ENCODE results near the gene GTF2IRD1. TPM values are rescaled to one million over a fixed set of nuclear protein-coding genes. Genes with fewer than 3 reads are reported as not detected.
A peak's percentile ranks its signal among the peaks of the same experiment; 100 is the strongest.

GTF2IRD1 gene
- total and polyA plus RNA-seq, 2 of the 13 experiments (the other 11 are each of a cell fraction or from before 2014, with no cell fraction given), result 16.5 to 26.7 TPM

DNA sequence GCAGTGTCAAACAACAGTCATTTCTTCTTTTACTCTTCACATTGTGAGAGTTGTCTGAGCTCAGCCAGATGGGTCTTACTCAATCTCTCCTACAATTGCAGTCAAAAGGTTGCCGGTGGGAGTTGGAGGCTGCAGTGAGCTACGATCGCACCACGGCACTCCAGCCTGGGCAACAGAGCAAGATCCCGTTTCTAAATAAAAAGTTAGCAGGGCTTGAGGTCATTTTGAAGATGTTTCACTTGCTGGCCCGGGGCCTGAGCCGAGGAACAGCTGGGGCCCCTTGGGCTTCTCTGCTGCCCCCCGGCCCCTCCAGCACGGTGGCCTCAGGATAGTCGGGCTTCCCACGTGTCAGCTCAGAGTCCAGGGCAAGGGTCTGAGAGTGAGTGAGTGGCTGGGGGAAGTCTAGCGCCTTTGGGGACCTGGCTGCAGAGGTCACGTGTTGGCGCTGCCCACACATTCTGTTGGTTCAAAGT lies 40.4 kb downstream of the GTF2IRD1 start (continued):
- TF ChIP-seq, protein P1, sequence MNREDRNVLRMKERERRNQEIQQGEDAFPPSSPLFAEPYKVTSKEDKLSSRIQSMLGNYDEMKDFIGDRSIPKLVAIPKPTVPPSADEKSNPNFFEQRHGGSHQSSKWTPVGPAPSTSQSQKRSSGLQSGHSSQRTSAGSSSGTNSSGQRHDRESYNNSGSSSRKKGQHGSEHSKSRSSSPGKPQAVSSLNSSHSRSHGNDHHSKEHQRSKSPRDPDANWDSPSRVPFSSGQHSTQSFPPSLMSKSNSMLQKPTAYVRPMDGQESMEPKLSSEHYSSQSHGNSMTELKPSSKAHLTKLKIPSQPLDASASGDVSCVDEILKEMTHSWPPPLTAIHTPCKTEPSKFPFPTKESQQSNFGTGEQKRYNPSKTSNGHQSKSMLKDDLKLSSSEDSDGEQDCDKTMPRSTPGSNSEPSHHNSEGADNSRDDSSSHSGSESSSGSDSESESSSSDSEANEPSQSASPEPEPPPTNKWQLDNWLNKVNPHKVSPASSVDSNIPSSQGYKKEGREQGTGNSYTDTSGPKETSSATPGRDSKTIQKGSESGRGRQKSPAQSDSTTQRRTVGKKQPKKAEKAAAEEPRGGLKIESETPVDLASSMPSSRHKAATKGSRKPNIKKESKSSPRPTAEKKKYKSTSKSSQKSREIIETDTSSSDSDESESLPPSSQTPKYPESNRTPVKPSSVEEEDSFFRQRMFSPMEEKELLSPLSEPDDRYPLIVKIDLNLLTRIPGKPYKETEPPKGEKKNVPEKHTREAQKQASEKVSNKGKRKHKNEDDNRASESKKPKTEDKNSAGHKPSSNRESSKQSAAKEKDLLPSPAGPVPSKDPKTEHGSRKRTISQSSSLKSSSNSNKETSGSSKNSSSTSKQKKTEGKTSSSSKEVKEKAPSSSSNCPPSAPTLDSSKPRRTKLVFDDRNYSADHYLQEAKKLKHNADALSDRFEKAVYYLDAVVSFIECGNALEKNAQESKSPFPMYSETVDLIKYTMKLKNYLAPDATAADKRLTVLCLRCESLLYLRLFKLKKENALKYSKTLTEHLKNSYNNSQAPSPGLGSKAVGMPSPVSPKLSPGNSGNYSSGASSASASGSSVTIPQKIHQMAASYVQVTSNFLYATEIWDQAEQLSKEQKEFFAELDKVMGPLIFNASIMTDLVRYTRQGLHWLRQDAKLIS (CRISPR knock-in tag; IDR thresholded peaks at IDR 0.05), result no peak
- TF ChIP-seq ZFP41 (CRISPR knock-in tag; IDR thresholded peaks at IDR 0.05; ENCODE audit: borderline replicate concordance) (no peak), EHMT2 (IDR thresholded peaks at IDR 0.05; ENCODE audit: borderline replicate concordance, low read depth, low read length) (no peak), NR2C2 (CRISPR knock-in tag; IDR thresholded peaks at IDR 0.05; ENCODE audit: borderline replicate concordance) (peak; percentile 54; the same call in 1 of the 2 replicates), RBM22 (optimal IDR thresholded peaks at IDR 0.05; ENCODE audit: low read length) (no peak), ZNF263 (CRISPR knock-in tag; IDR thresholded peaks at IDR 0.05) (no peak), NAIF1 (CRISPR knock-in tag; IDR thresholded peaks at IDR 0.05; ENCODE audit: borderline replicate concordance) (no peak), ZNF333 (CRISPR knock-in tag; IDR thresholded peaks at IDR 0.05; ENCODE audit: borderline replicate concordance) (no peak), YEATS4 (CRISPR knock-in tag; IDR thresholded peaks at IDR 0.05; ENCODE audit: borderline replicate concordance) (peak; percentile 75), TRIM24 (CRISPR knock-in tag; IDR thresholded peaks at IDR 0.05) (no peak), ZSCAN22 (CRISPR knock-in tag; IDR thresholded peaks at IDR 0.05) (no peak), AGO1 (IDR thresholded peaks at IDR 0.05; ENCODE audit: low read depth, low read length, poor library complexity, severe bottlenecking) (peak; percentile 44), ZMYM4 (CRISPR knock-in tag; IDR thresholded peaks at IDR 0.05) (0 out of 2 replicates have a peak, but pooled peaks have one; percentile 24), KMT2A (CRISPR knock-in tag; IDR thresholded peaks at IDR 0.05) (peak; percentile 24; the same call in 1 of the 2 replicates), MED1 (CRISPR knock-in tag; IDR thresholded peaks at IDR 0.05) (peak; percentile 53), HNRNPLL (IDR thresholded peaks at IDR 0.05; ENCODE audit: low read depth, low read length, poor library complexity, severe bottlenecking) (no peak)
- TF ChIP-seq, protein P2, sequence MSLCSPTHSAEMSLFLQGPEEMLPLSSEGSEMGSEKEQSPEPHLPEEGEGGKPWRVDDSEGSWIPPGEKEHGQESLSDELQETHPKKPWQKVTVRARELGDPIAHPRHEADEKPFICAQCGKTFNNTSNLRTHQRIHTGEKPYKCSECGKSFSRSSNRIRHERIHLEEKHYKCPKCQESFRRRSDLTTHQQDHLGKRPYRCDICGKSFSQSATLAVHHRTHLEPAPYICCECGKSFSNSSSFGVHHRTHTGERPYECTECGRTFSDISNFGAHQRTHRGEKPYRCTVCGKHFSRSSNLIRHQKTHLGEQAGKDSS (CRISPR knock-in tag; IDR thresholded peaks at IDR 0.05; ENCODE audit: borderline replicate concordance, low read depth), result no peak
- TF ChIP-seq, protein P3, sequence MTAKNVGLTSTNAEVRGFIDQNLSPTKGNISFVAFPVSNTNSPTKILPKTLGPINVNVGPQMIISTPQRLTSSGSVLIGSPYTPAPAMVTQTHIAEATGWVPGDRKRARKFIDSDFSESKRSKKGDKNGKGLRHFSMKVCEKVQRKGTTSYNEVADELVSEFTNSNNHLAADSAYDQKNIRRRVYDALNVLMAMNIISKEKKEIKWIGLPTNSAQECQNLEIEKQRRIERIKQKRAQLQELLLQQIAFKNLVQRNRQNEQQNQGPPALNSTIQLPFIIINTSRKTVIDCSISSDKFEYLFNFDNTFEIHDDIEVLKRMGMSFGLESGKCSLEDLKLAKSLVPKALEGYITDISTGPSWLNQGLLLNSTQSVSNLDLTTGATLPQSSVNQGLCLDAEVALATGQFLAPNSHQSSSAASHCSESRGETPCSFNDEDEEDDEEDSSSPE (CRISPR knock-in tag; IDR thresholded peaks at IDR 0.05), result no peak
- TF ChIP-seq, protein P4, sequence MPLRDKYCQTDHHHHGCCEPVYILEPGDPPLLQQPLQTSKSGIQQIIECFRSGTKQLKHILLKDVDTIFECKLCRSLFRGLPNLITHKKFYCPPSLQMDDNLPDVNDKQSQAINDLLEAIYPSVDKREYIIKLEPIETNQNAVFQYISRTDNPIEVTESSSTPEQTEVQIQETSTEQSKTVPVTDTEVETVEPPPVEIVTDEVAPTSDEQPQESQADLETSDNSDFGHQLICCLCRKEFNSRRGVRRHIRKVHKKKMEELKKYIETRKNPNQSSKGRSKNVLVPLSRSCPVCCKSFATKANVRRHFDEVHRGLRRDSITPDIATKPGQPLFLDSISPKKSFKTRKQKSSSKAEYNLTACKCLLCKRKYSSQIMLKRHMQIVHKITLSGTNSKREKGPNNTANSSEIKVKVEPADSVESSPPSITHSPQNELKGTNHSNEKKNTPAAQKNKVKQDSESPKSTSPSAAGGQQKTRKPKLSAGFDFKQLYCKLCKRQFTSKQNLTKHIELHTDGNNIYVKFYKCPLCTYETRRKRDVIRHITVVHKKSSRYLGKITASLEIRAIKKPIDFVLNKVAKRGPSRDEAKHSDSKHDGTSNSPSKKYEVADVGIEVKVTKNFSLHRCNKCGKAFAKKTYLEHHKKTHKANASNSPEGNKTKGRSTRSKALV (CRISPR knock-in tag; IDR thresholded peaks at IDR 0.05), result peak; percentile 33; the same call in 1 of the 2 replicates
- TF ChIP-seq, protein P5, sequence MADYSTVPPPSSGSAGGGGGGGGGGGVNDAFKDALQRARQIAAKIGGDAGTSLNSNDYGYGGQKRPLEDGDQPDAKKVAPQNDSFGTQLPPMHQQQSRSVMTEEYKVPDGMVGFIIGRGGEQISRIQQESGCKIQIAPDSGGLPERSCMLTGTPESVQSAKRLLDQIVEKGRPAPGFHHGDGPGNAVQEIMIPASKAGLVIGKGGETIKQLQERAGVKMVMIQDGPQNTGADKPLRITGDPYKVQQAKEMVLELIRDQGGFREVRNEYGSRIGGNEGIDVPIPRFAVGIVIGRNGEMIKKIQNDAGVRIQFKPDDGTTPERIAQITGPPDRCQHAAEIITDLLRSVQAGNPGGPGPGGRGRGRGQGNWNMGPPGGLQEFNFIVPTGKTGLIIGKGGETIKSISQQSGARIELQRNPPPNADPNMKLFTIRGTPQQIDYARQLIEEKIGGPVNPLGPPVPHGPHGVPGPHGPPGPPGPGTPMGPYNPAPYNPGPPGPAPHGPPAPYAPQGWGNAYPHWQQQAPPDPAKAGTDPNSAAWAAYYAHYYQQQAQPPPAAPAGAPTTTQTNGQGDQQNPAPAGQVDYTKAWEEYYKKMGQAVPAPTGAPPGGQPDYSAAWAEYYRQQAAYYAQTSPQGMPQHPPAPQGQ (CRISPR knock-in tag; IDR thresholded peaks at IDR 0.05; ENCODE audit: borderline replicate concordance), result no peak
